GM19239 (cell line): Measurements from ENCODE around the gene TMCC3.

Source experiments
- DNase-seq: peaks from one replicate; pipeline ENCODE4 v3.0.0; 2011; ENCODE audit warnings: low spot score; ENCODE audit not compliant: insufficient read length
- FAIRE-seq: peaks from 2 replicates; lab custom pipeline; 2011; peaks lifted over from hg19 to GRCh38; lab: Jason Lieb, UNC

TMCC3 gene

GRCh38 chr12:94544355-94544754 is 106.0 kb downstream of the TMCC3 start:
- FAIRE-seq, result no peak

GRCh38 chr12:94538318-94538717 is 112.0 kb downstream of the TMCC3 start:
- DNase-seq (no peak), FAIRE-seq (no peak)

More at GRCh38 chr12:94544355-94544754, 106.0 kb downstream of the TMCC3 start:
- no peak for DNase-seq

GRCh38 chr12:94536040-94536965 is 114.1 kb downstream of the TMCC3 start:
- FAIRE-seq (no peak), DNase-seq (no peak)

- DNase-seq (no peak), FAIRE-seq (no peak)
Measured at GRCh38 chr12:94535510-94535921, 114.8 kb downstream of the TMCC3 start.

GRCh38 chr12:94534774-94535509 is 115.4 kb downstream of the TMCC3 start:
- DNase-seq (no peak), FAIRE-seq (no peak)

- FAIRE-seq (no peak), DNase-seq (no peak)
Measured at GRCh38 chr12:94534278-94534677, 116.1 kb downstream of the TMCC3 start.

- peak; percentile 96 for FAIRE-seq
Measured at GRCh38 chr12:94532490-94533422, 117.6 kb downstream of the TMCC3 start.

GRCh38 chr12:94531196-94531720 is 119.1 kb downstream of the TMCC3 start:
- DNase-seq (no peak), FAIRE-seq (no peak)

More at GRCh38 chr12:94532490-94533422, 117.6 kb downstream of the TMCC3 start:
- DNase-seq, result peak; percentile 48

- no peak for FAIRE-seq
Measured at GRCh38 chr12:94525951-94526350, 124.4 kb downstream of the TMCC3 start.

More at GRCh38 chr12:94525951-94526350, 124.4 kb downstream of the TMCC3 start:
- no peak for DNase-seq
